MCF 10A (cell line): Measurements from ENCODE around the gene TMPRSS11A. TPM values are rescaled to one million over a fixed set of nuclear protein-coding genes. Genes with fewer than 3 reads are reported as not detected.

Source experiments
- BruUV-seq: library from RNA; stranded (reverse); fragments of 400-500 nt; replicated peaks from 2 replicates; lab custom pipeline; 2021; lab: Mats Ljungman, UMichigan
- CTCF ChIA-PET: fragments of 300-600 bp; sonication (Branson Sonifier 250); formaldehyde crosslinking; extraction: SDS; loops from one replicate; lab custom pipeline; 2021; ENCODE audit warnings: antibody characterized with exemption, inconsistent platforms; lab: Yijun Ruan, JAX
- POLR2A ChIA-PET: fragments of 300-600, 350-650 bp; sonication (Branson Sonifier 250); formaldehyde crosslinking; extraction: SDS; loops from one replicate; lab custom pipeline; 2020; ENCODE audit warnings: antibody characterized with exemption, inconsistent platforms; lab: Yijun Ruan, JAX
- DNase-seq: peaks from one replicate; pipeline ENCODE4 v3.0.0-alpha.2; 2018; ENCODE audit not compliant: unreplicated experiment
- H3K27ac Mint-ChIP-seq: one replicate; pipeline ENCODE4 v1.8.0; 2022; ENCODE audit warnings: mild to moderate bottlenecking, low read depth, mixed read lengths; ENCODE audit not compliant: unreplicated experiment
- H3K27me3 Mint-ChIP-seq: one replicate; pipeline ENCODE4 v1.8.0; 2022; ENCODE audit warnings: mixed read lengths; ENCODE audit not compliant: insufficient read depth, unreplicated experiment
- H3K36me3 Mint-ChIP-seq: one replicate; pipeline ENCODE4 v1.8.0; 2022; ENCODE audit warnings: mild to moderate bottlenecking, moderate library complexity, mixed read lengths; ENCODE audit not compliant: insufficient read depth, unreplicated experiment
- H3K4me1 Mint-ChIP-seq: one replicate; pipeline ENCODE4 v1.8.0; 2022; ENCODE audit warnings: mixed read lengths; ENCODE audit not compliant: insufficient read depth, unreplicated experiment
- H3K4me3 Mint-ChIP-seq: one replicate; pipeline ENCODE4 v1.8.0; 2022; ENCODE audit warnings: mild to moderate bottlenecking, moderate library complexity, mixed read lengths; ENCODE audit not compliant: unreplicated experiment
- H3K9me3 Mint-ChIP-seq: one replicate; pipeline ENCODE4 v1.8.0; 2022; ENCODE audit warnings: mixed read lengths; ENCODE audit not compliant: unreplicated experiment
- CTCF ChIP-seq: fragments of 200-600 bp; IDR thresholded peaks from one replicate; pipeline ENCODE4 v1.8.0; 2022; ENCODE audit warnings: antibody characterized with exemption, mild to moderate bottlenecking; ENCODE audit not compliant: unreplicated experiment
- intact Hi-C: fragments of 100-400 bp; cut with micrococcal nuclease; formaldehyde crosslinking; loops from 2 replicates; pipeline ENCODE4 v1.14.1; 2022
- total RNA-seq: library from RNA; stranded (reverse); gene quantifications from 2 replicates; pipeline ENCODE4 v1.2.3, GENCODE V29; 2022

TMPRSS11A gene
- total RNA-seq, 1 experiment from 2014 or later: not detected

GRCh38 chr4:67926485-67926884, 36.8 kb downstream of the TMPRSS11A start:
- POLR2A ChIA-PET: no interaction called here
- Mint-ChIP-seq H3K9me3 (no peaks in the 10 kb centered on the region), H3K4me3 (no peak overlapping the region), H3K27ac (no peak overlapping the region), H3K36me3 (no peaks in the 10 kb centered on the region), H3K27me3 (no peaks in the 10 kb centered on the region), H3K4me1 (peaks cover 24% of the 10 kb centered on the region)
- CTCF ChIA-PET: interaction anchor here (0.5 to 4.1 kb wide), 3 partner anchors 9 to 456 kb away, joined by 3 to 25 read pairs (median 3); no protein-coding TSS in a partner anchor
- no TSS peak for BruUV-seq
- DNase-seq: no peak
- TF ChIP-seq CTCF: no peak
- intact Hi-C loops: no loop called here

- H3K4me3 Mint-ChIP-seq: no peak overlapping the region
- no peaks in the 10 kb centered on the region for H3K36me3 Mint-ChIP-seq
- no peak for TF ChIP-seq CTCF
- POLR2A ChIA-PET: no interaction called here
- intact Hi-C loops: no loop called here
- CTCF ChIA-PET: no interaction called here
- H3K27ac Mint-ChIP-seq: no peak overlapping the region
- no TSS peak for BruUV-seq
- peaks cover 5% of the 10 kb centered on the region for H3K4me1 Mint-ChIP-seq
- H3K27me3 Mint-ChIP-seq: no peaks in the 10 kb centered on the region
- no peak for DNase-seq
- no peaks in the 10 kb centered on the region for H3K9me3 Mint-ChIP-seq
These were observed 40.6 kb downstream of the TMPRSS11A start for GRCh38 chr4:67922697-67923096.

- no peak overlapping the region for H3K27ac Mint-ChIP-seq
- intact Hi-C loops: loop anchor here (1.0 to 10.0 kb wide), 3 partner anchors 70 to 257 kb away; no protein-coding TSS in a partner anchor
- POLR2A ChIA-PET: interaction anchor here (0.5 to 0.7 kb wide), 2 partner anchors 14 to 107 kb away, joined by 3 to 4 read pairs; no protein-coding TSS in a partner anchor
- TF ChIP-seq CTCF: peak; percentile 61
- H3K4me3 Mint-ChIP-seq: no peak overlapping the region
- no peaks in the 10 kb centered on the region for H3K36me3 Mint-ChIP-seq
- BruUV-seq: no TSS peak
- H3K27me3 Mint-ChIP-seq: no peaks in the 10 kb centered on the region
- DNase-seq: peak; percentile 28
- peaks cover 5% of the 10 kb centered on the region for H3K4me1 Mint-ChIP-seq
- CTCF ChIA-PET: interaction anchor here (0.6 to 2.2 kb wide), 14 partner anchors 8 to 407 kb away, joined by 3 to 12 read pairs (median 3); no protein-coding TSS in a partner anchor
- no peaks in the 10 kb centered on the region for H3K9me3 Mint-ChIP-seq
These were observed 44.9 kb downstream of the TMPRSS11A start for GRCh38 chr4:67918428-67918827.

- no peak for TF ChIP-seq CTCF
- Mint-ChIP-seq H3K4me3 (no peak overlapping the region), H3K36me3 (no peaks in the 10 kb centered on the region), H3K27me3 (no peaks in the 10 kb centered on the region), H3K4me1 (no peaks in the 10 kb centered on the region), H3K27ac (no peak overlapping the region), H3K9me3 (no peaks in the 10 kb centered on the region)
- ChIA-PET POLR2A (interaction anchor here (0.6 to 1.2 kb wide), 2 partner anchors 52 to 365 kb away, joined by 3 read pairs; no protein-coding TSS in a partner anchor), CTCF (interaction anchor here (0.6 to 0.9 kb wide), 2 partner anchors 45 to 166 kb away, joined by 3 read pairs; no protein-coding TSS in a partner anchor)
- intact Hi-C loops: loop anchor here (10.0 kb wide), 1 partner anchor 171 kb away; no protein-coding TSS in a partner anchor
- DNase-seq: no peak
- no TSS peak for BruUV-seq
These were observed 47.8 kb downstream of the TMPRSS11A start for GRCh38 chr4:67915400-67915966.
